Prostate gland (tissue), 2 donors: Measurements from ENCODE around the gene INTS4.

ENCODE experiments used
- POLR2A ChIP-seq: fragments of 450-650 bp; IDR thresholded peaks from one replicate; pipeline ENCODE4 v1.6.1; 2016; ENCODE audit warnings: antibody characterized with exemption, mild to moderate bottlenecking
- POLR2AphosphoS5 ChIP-seq: sonication (generic); formaldehyde crosslinking; IDR thresholded peaks from one replicate; pipeline ENCODE4 v1.6.1; 2017; ENCODE audit warnings: antibody characterized with exemption
- TF ChIP-seq, protein P1 (sequence below), 4 experiments: fragments of 200-600 bp in 2 of 4; fragments of 450-650 bp in 2 of 4; sonication (generic) in 2 of 4; IDR thresholded peaks; 1 replicate in 3 of 4; 2 replicates in 1 of 4; pipeline ENCODE4 v1.5.1; 2016 to 2019; ENCODE audit warnings: antibody characterized with exemption in 4 of 4, mild to moderate bottlenecking in 2 of 4, moderate library complexity in 2 of 4

DNA sequence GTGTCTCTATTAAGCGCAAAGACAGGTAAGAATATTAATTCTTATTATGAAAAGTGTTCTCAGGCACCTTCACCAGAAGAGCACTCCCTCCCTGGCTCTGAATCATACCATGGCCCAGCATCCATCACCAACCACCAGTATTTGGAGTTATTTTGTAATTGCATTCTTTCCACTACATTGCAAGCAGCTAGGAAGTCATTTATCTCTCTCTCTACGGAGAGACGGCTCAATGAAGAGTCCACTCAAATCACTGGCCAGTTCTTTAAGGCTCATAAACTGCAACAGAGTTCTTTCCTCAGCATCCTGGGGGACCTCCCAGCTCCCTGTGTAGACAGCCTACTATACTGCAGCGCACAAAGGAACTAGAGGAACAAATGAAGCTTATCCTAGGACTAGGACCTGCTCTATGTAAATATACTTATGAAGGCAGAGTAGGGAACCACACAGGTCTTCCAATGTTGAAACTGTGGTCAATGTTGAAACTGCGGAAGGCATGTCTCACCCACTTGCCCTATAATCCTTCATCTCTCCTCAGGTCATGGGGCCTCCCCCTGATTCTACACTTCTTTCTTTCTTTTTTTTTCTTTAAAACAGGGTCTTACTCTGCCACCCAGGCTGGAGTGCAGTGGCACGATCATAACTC lies 110.2 kb downstream of the INTS4 start:
- TF ChIP-seq, protein P1, sequence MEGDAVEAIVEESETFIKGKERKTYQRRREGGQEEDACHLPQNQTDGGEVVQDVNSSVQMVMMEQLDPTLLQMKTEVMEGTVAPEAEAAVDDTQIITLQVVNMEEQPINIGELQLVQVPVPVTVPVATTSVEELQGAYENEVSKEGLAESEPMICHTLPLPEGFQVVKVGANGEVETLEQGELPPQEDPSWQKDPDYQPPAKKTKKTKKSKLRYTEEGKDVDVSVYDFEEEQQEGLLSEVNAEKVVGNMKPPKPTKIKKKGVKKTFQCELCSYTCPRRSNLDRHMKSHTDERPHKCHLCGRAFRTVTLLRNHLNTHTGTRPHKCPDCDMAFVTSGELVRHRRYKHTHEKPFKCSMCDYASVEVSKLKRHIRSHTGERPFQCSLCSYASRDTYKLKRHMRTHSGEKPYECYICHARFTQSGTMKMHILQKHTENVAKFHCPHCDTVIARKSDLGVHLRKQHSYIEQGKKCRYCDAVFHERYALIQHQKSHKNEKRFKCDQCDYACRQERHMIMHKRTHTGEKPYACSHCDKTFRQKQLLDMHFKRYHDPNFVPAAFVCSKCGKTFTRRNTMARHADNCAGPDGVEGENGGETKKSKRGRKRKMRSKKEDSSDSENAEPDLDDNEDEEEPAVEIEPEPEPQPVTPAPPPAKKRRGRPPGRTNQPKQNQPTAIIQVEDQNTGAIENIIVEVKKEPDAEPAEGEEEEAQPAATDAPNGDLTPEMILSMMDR (IDR thresholded peaks at IDR 0.05) = no peak
- TF ChIP-seq POLR2AphosphoS5 (no peak), POLR2A (no peak)
